Measurements from ENCODE around the gene LDLRAD4. TPM values are rescaled to one million over a fixed set of nuclear protein-coding genes. Genes with fewer than 3 reads are reported as not detected.

Gene LDLRAD4
- total RNA-seq, 1 donor from 2014 or later: 1.4 TPM

- H3K27me3 Mint-ChIP-seq (ENCODE audit: low read depth): peaks cover 48% of the 10 kb centered on the region
- no peaks in the 10 kb centered on the region for H3K9me3 Mint-ChIP-seq
- H3K4me1 Mint-ChIP-seq: peaks cover 9% of the 10 kb centered on the region
- no peaks in the 10 kb centered on the region for H3K36me3 Mint-ChIP-seq (ENCODE audit: low read depth)
- TF ChIP-seq CTCF (conservative IDR thresholded peaks at IDR 0.05): no peak
- DNase-seq (ENCODE audit: low read depth, low spot score): no peak
- no peak overlapping the region for H3K4me3 Mint-ChIP-seq
- no peak overlapping the region for H3K27ac Mint-ChIP-seq (ENCODE audit: unreplicated experiment)
Measured at GRCh38 chr18:13213036-13213795, 5.3 kb upstream of the LDLRAD4 start.

- H3K27ac Mint-ChIP-seq (ENCODE audit: unreplicated experiment): no peak overlapping the region
- no peak for TF ChIP-seq CTCF (conservative IDR thresholded peaks at IDR 0.05)
- H3K9me3 Mint-ChIP-seq: no peaks in the 10 kb centered on the region
- H3K36me3 Mint-ChIP-seq (ENCODE audit: low read depth): no peaks in the 10 kb centered on the region
- H3K27me3 Mint-ChIP-seq (ENCODE audit: low read depth): peaks cover 55% of the 10 kb centered on the region
- peaks cover 12% of the 10 kb centered on the region for H3K4me1 Mint-ChIP-seq
- no peak overlapping the region for H3K4me3 Mint-ChIP-seq
- no peak for DNase-seq (ENCODE audit: low read depth, low spot score)
Measured at GRCh38 chr18:13214609-13215008, 4.0 kb upstream of the LDLRAD4 start.

GRCh38 chr18:13216092-13216582 is 2.4 kb upstream of the LDLRAD4 start:
- H3K4me3 Mint-ChIP-seq: peak overlapping the region; percentile 91
- peaks cover 70% of the 10 kb centered on the region for H3K27me3 Mint-ChIP-seq (ENCODE audit: low read depth)
- H3K4me1 Mint-ChIP-seq: peaks cover 12% of the 10 kb centered on the region
- TF ChIP-seq CTCF (conservative IDR thresholded peaks at IDR 0.05): peak; percentile 63
- DNase-seq (ENCODE audit: low read depth, low spot score): peak; percentile 21
- no peaks in the 10 kb centered on the region for H3K9me3 Mint-ChIP-seq
- H3K27ac Mint-ChIP-seq (ENCODE audit: unreplicated experiment): no peak overlapping the region
- H3K36me3 Mint-ChIP-seq (ENCODE audit: low read depth): no peaks in the 10 kb centered on the region

- no peaks in the 10 kb centered on the region for H3K36me3 Mint-ChIP-seq (ENCODE audit: low read depth)
- H3K9me3 Mint-ChIP-seq: no peaks in the 10 kb centered on the region
- peaks cover 77% of the 10 kb centered on the region for H3K27me3 Mint-ChIP-seq (ENCODE audit: low read depth)
- TF ChIP-seq CTCF (conservative IDR thresholded peaks at IDR 0.05): peak; percentile 40
- no peak overlapping the region for H3K27ac Mint-ChIP-seq (ENCODE audit: unreplicated experiment)
- peak overlapping the region; percentile 91 for H3K4me3 Mint-ChIP-seq
- peak; percentile 41 for DNase-seq (ENCODE audit: low read depth, low spot score)
- H3K4me1 Mint-ChIP-seq: peaks cover 12% of the 10 kb centered on the region
Measured at GRCh38 chr18:13216711-13217465, 1.7 kb upstream of the LDLRAD4 start.

GRCh38 chr18:13217466-13217961 is 1.0 kb upstream of the LDLRAD4 start:
- Mint-ChIP-seq H3K36me3 (ENCODE audit: low read depth) (no peaks in the 10 kb centered on the region), H3K9me3 (no peaks in the 10 kb centered on the region), H3K4me3 (no peak overlapping the region), H3K4me1 (peaks cover 18% of the 10 kb centered on the region), H3K27me3 (ENCODE audit: low read depth) (peaks cover 79% of the 10 kb centered on the region), H3K27ac (ENCODE audit: unreplicated experiment) (no peak overlapping the region)
- DNase-seq (ENCODE audit: low read depth, low spot score): peak; percentile 38
- no peak for TF ChIP-seq CTCF (conservative IDR thresholded peaks at IDR 0.05)

Data from neural crest cell (in vitro differentiated cells).